ENCODE results near the gene RCOR1.

The RCOR1 gene

GRCh38 chr14:102692334-102692733 lies 99.9 kb downstream of the RCOR1 start:
- DNase-seq (ENCODE audit: insufficient read length, low spot score) (no peak), FAIRE-seq (no peak)
- TF ChIP-seq CTCF (IDR thresholded peaks at IDR 0.05; ENCODE audit: insufficient read depth, missing control alignments): no peak

DNA sequence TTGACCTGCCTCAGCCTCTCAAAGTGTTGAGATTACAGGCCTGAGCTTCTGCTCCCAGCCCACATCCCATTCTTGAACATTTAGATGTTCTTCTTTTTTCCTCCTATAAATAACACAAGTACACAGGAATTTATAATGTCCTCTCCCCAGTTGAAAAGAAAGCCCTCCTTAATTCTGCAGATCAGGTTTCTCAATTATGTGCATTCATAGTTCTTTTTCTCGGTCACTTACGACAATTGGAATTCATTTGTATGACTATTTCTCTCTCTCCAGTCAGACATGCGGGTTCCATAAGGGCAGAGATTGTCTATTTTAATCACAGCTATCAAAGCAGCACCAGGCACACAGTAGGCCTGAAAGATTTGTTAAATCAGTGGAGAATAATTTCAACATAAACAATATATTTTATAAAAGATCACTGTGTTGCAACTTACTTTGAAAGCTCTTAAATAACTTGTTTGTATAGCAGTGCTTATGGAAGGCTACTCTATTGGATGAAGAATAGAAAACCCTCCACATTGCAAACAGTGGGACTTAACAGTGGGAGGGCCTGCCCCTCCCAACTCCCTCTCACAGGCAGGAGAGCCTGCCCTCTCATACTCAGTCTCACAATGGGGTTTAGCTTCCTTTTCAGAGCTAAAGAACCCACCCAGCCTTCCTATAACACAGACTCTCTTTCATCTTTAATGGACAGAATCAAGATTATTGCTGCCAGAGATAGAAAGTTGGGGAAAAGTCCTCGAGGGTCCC lies 100.7 kb downstream of the RCOR1 start:
- FAIRE-seq: no peak
- no peak for TF ChIP-seq CTCF (IDR thresholded peaks at IDR 0.05; ENCODE audit: insufficient read depth, missing control alignments)
- no peak for DNase-seq (ENCODE audit: insufficient read length, low spot score)

- TF ChIP-seq CTCF (IDR thresholded peaks at IDR 0.05; ENCODE audit: insufficient read depth, missing control alignments): peak; percentile 70
- peak; percentile 82 for FAIRE-seq
- no peak for DNase-seq (ENCODE audit: insufficient read length, low spot score)
Observed at GRCh38 chr14:102694530-102695166, 102.2 kb downstream of the RCOR1 start.

- FAIRE-seq: no peak
- no peak for DNase-seq (ENCODE audit: insufficient read length, low spot score)
Observed at GRCh38 chr14:102695167-102695555, 102.7 kb downstream of the RCOR1 start.

DNA sequence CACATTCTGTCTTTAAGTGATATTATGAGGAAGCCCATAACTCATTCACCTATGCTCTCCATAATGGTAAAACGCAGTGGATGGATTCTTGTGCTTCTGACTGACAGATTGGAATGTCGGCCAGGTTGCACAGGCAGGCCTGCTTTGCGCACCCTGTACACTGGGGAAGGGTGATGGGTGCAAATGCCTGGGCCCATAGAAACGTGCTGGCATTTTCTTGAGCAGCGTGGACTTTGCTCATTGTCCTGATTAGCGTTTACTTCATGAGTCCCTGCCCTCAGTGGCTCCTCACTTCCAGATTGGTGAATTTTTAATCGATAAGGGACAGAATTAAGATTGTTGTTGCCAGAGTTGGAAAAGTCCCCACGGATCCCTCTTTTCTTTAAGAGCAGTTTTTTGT lies 103.9 kb downstream of the RCOR1 start:
- no peak for DNase-seq (ENCODE audit: insufficient read length, low spot score)
- FAIRE-seq: no peak
- no peak for TF ChIP-seq CTCF (IDR thresholded peaks at IDR 0.05; ENCODE audit: insufficient read depth, missing control alignments)

More at GRCh38 chr14:102695167-102695555, 102.7 kb downstream of the RCOR1 start:
- TF ChIP-seq CTCF (IDR thresholded peaks at IDR 0.05; ENCODE audit: insufficient read depth, missing control alignments): no peak

DNA sequence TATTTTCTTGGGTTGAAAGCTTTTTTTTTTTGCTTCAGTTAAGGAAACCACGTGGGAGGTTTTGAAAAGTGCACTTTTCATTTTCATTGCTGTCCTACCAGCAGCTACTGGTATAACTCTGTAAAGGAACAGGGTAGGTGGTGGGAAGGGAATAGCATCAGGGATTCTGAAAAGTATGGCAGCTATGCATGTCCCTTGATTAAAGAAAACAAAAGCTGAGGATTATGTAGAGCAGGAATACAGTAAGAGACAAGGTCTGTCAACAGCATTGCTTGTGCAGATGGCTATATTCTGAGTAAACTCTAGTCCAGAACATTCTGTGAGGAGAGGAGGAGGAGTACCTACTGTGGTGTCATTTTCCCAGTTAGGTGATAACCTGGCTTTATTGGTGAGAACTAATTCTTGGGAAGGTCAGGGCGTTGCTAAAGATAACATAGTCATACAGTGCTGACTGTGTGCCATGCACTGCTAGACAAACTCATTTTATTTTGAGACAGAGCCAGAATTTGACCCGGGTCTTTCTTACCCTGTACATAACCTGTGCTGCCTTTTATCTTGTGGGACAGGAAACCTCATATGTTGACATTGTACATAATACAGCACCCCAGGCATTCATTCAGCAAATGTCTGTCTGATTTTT lies 104.5 kb downstream of the RCOR1 start:
- TF ChIP-seq CTCF (IDR thresholded peaks at IDR 0.05; ENCODE audit: insufficient read depth, missing control alignments): no peak
- DNase-seq (ENCODE audit: insufficient read length, low spot score) (no peak), FAIRE-seq (no peak)

GRCh38 chr14:102697501-102697900 lies 105.1 kb downstream of the RCOR1 start:
- FAIRE-seq: no peak
- TF ChIP-seq CTCF (IDR thresholded peaks at IDR 0.05; ENCODE audit: insufficient read depth, missing control alignments): no peak
- DNase-seq (ENCODE audit: insufficient read length, low spot score): no peak
